IPS DF 19.7 (cell line): ENCODE data around the gene SMOC2.

Experiments
- DNase-seq: peaks from one replicate; pipeline ENCODE4 v3.0.0-alpha.2; 2013; ENCODE audit warnings: low read depth, low spot score

SMOC2 gene

DNA sequence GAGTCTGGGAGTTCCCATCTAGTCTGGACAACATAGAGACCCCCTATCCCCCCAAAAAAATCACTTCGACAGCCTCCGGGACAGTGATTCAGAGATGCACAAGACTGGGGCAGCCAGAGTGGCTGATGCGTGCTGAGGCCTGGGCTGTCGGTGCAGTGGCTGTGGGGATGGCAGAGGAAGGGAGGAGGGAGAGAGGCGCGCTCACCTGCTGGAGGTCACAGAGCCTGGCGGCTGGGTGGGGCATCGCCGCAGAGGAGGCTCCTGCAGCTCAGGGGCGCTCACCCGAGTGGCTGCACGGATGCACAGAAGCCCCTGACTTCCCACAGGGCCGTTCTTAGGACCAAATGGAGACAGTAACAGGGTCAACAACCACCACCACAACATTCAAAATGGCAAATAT is 182.8 kb downstream of the SMOC2 start:
- no peak for DNase-seq

DNA sequence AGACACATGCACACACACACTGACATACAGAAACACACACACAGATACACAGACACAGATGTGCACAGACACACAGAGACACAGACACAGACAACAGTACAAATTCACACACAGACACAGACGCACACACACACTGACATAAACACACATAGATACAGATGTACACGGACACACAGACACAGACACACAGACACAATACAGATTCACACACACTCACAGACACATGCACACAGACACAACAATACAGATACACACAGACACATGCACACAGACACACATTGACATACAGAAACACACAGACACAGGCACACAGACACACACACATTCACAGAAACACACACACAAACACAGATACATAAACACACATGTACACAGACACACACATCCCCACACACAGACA is 183.6 kb downstream of the SMOC2 start:
- no peak for DNase-seq

- no peak for DNase-seq
Observed at GRCh38 chr6:168624948-168625347, 184.0 kb downstream of the SMOC2 start.

GRCh38 chr6:168625602-168626001 is 184.6 kb downstream of the SMOC2 start:
- no peak for DNase-seq

DNA sequence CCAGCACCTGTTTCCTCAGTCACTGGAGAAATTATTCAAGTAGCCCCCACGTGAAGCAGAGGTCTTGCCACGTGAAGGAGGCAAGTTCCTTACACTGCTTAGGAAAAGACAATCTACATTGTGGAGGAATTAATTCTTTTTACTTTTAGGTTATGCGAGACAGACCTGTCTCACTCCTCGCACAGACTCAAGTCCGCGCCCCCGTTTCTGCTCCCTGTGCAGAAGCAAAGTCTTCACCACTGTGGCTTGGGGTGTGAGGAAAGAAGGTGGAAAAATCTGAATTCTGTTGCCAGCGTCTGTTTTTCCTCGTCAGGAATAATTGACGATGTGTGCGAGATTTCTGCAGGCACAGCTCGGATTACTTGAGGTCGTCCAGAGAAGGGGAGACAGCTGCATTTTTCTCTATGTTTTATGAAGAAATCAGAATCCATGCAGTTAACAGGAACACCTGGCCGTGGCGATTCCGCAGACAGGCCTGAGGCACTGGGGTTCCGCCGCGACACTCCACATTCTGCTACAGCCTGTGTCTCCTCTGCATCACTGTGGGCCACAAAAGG is 185.1 kb downstream of the SMOC2 start:
- DNase-seq = no peak

GRCh38 chr6:168627506-168628175 is 186.7 kb downstream of the SMOC2 start:
- no peak for DNase-seq

- no peak for DNase-seq
Observed at GRCh38 chr6:168628176-168628553, 187.2 kb downstream of the SMOC2 start.

DNA sequence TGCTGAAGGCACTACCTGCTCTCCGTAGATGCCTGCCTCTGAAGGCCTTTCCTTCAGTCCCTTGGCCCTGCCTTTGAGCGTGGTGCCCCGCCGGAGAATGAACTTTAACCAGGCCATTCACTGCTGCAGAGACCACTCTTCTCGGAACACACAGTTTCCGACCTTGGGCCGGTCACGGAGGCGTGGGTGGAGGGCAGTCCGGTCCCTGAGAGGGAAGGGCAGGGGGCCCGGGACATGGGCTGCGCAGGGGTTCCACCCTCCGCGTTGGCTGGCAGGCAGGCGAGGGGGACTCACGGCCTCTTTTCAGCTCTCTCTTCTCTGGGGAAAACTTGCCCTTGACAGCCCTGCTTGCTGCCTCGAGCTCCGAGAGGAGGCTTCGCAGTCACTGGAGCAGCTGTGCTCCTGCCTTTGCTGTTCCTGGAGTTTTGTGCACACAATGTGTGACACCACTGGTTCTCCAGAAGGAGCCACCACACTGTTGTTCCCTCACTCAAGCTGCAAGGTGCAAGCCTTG is 187.8 kb downstream of the SMOC2 start:
- DNase-seq = no peak

DNA sequence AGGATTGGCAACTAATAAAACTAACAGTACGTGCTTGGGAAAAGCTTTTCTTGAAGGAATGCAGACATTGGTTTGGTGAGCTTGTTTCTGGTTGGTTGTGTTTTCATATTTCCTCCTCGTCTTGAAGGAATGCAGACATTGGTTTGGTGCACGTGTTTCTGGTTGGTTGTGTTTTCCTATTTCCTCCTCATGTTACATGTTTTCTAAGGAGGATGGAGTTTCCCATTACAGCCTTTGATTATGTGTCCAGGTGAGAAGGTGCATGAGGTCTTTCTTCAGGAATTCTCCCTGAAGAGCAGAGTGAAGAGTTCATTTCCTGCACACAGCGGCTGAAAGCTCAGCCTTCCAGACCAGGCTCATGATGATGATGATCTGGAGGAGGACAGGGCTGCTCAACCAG is 190.6 kb downstream of the SMOC2 start:
- no peak for DNase-seq

GRCh38 chr6:168632694-168633093 is 191.7 kb downstream of the SMOC2 start:
- no peak for DNase-seq

DNA sequence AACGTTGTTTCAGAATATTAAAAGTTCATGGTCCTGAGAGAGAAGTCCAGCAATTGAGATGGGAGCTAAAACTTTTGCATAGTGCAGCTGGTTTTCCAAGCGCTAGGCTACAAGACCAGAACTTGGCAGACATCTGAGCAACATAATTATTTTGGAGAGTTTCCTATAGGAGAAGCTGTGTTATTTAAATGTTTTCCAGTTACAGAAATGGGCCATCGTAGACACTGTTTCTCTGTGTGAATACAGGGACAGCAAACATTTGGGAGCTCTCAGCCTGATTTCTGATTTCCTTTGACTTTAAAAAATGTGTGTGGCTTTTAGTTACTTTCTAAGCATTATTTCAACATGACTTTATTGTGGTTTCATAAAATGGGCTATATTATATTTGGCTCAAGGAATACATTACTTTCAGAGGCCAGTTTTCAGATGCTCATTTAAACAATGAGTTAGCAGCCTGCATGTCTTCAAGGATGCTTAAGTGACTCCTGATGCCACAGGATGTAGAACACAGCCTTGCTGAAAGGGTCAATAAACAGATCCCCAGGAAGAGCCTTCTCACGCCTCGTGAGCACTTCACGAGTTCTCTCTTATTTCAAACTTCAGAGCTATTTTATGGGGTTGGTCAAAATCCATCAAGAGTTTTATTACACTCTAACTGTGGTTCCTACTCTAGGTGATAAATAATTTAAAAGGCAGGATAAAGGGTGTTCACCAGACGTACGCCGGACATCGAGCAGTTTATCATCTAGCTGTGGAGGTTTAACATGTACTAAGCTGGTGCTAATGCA is 193.8 kb downstream of the SMOC2 start:
- DNase-seq = no peak

- no peak for DNase-seq
Observed at GRCh38 chr6:168636147-168637004, 195.4 kb downstream of the SMOC2 start.

DNA sequence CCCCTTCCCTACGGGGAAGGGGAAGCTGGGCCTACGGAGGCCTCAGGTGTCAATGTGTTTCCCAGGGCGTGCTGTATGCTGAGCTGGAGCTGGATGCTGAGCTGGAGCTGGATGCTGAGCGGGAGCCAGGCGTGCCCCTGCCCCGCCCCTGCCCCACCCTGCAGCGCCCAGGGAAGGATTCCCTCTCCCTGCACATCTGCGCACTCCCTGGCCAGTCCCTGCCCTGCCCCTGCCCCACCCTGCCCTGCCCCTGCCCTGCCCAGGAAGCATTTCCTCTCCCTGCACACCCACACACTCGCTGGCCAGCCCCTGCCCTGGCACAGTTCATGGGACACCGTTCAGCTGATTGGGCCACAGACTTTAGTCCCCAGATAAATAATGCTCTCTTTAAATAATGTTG is 196.8 kb downstream of the SMOC2 start:
- no peak for DNase-seq

- DNase-seq = no peak
Observed at GRCh38 chr6:168638468-168639271, 197.7 kb downstream of the SMOC2 start.

DNA sequence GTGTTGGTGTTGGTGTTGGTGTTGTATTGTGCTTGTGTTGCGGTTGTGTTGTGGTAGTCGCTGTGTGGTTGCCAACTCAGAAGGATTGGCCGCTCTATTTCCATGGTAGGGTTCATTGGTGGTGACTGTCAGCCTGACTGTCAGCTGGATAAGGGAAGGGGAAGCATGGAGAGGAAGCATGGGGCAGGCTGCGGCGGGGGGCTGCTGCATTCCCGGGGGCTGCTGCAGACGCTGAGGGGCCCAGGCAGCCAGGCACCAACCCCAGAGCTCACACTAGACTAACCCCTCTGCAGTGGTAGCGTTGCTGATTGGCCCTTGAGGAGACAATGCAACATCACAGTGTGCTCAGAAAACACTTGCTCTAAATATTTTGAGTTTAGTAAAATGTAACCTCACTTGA is 199.2 kb downstream of the SMOC2 start:
- DNase-seq = no peak

DNA sequence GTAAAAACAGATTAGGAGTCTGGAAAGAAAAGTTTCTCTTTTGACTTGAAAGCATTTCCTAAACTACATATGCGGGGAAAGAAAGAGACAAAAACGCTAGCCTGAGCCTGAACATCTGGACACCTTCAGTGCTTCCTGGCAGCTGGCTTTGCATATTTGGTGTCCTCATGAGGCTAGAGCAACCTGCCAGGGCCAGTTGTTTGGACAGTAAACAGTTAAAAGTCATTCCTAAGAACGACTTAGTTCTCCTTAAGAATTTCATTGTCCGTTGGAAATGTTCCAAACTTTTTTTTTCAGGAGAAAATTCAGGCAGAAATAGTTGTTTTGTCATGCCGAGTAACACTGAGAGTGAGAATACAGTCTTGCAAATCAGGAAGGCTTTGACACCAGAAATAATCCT is 199.8 kb downstream of the SMOC2 start:
- DNase-seq = no peak

GRCh38 chr6:168641446-168641845 is 200.5 kb downstream of the SMOC2 start:
- no peak for DNase-seq

GRCh38 chr6:168643401-168643800 is 202.4 kb downstream of the SMOC2 start:
- DNase-seq = no peak

GRCh38 chr6:168645326-168645725 is 204.3 kb downstream of the SMOC2 start:
- no peak for DNase-seq

GRCh38 chr6:168647271-168647670 is 206.3 kb downstream of the SMOC2 start:
- DNase-seq = no peak
